ENCODE results near the gene FOXI1.

Gene FOXI1

GRCh38 chr5:170108266-170108785, 2.6 kb downstream of the FOXI1 start:
- Histone ChIP-seq H2AFZ (ENCODE audit: low read length) (no peak overlapping the region), H4K20me1 (ENCODE audit: insufficient read depth, low read length) (no peaks in the 10 kb centered on the region), H3K4me2 (ENCODE audit: low read length) (no peak overlapping the region), H3F3A (ENCODE audit: insufficient read depth, low read length) (no peaks in the 10 kb centered on the region), H3K9me2 (ENCODE audit: low read depth, low read length) (no peaks in the 10 kb centered on the region), H3K9ac (ENCODE audit: low read length) (no peak overlapping the region), H3K9me3 (ENCODE audit: low read length) (no peaks in the 10 kb centered on the region), H3K4me3 (ENCODE audit: low read depth, low read length, poor library complexity, severe bottlenecking) (no peak overlapping the region), H3K27me3 (ENCODE audit: insufficient read depth, low read length) (peaks cover 7% of the 10 kb centered on the region; the same call in 1 of the 2 replicates), H3K4me1 (ENCODE audit: insufficient read depth, low read length, severe bottlenecking) (no peaks in the 10 kb centered on the region), H3K79me2 (ENCODE audit: insufficient read depth, low read length) (no peaks in the 10 kb centered on the region), H3K27ac (ENCODE audit: low read depth, low read length, poor library complexity, severe bottlenecking) (no peak overlapping the region), H3K36me3 (ENCODE audit: insufficient read depth, low read length) (no peaks in the 10 kb centered on the region)
- no peak for TF ChIP-seq EZH2 (IDR thresholded peaks at IDR 0.05; ENCODE audit: borderline replicate concordance, low read length)
- TF ChIP-seq, protein P1, sequence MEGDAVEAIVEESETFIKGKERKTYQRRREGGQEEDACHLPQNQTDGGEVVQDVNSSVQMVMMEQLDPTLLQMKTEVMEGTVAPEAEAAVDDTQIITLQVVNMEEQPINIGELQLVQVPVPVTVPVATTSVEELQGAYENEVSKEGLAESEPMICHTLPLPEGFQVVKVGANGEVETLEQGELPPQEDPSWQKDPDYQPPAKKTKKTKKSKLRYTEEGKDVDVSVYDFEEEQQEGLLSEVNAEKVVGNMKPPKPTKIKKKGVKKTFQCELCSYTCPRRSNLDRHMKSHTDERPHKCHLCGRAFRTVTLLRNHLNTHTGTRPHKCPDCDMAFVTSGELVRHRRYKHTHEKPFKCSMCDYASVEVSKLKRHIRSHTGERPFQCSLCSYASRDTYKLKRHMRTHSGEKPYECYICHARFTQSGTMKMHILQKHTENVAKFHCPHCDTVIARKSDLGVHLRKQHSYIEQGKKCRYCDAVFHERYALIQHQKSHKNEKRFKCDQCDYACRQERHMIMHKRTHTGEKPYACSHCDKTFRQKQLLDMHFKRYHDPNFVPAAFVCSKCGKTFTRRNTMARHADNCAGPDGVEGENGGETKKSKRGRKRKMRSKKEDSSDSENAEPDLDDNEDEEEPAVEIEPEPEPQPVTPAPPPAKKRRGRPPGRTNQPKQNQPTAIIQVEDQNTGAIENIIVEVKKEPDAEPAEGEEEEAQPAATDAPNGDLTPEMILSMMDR (IDR thresholded peaks at IDR 0.05; ENCODE audit: low read length), result no peak

DNA sequence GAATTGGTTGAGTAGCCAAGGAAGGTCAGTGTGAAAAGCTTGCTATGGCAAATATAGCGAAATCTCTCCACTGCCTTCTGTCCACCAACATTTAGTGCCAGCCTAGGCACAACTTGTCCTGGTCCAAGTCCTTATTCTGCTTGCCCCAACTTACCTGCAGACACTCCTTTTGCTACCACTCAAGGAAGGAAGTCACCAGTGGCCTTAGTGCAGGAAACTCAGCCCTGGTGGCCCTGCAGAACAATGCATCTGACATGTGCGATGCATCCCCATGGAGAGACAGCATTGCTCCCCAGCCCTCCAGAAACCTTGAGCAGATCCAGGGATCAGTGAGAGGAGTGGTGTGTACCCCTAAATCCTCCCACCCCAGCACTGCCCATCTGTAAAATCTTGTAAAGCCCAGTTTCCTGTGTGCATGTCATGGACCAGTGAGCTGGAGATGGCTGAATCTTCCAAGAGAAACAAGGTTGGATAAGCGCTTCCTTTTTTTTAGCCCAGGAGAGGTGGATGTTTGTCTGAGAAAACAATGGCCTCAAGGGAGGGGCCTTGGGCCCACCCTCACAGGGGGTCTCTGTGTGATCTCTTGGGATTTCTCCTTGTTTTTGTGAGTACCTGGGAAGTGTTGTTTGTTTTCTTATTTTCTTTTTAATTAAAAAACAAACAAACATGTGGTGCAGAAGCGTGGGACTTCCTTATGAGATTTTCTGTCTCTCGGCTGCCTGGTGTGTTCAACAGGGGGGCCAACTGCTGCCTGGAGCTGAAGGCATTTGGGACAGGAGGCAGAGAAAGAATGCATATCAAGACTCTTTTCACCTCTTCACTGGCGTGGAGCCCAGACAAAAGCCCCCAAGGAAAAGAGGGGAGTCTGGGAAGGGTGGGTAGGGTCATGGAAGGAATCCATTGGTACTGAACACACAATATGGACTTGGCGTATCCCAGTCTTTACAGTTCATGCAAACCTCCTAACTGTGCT, 3.6 kb downstream of the FOXI1 start:
- no peak overlapping the region for H3K4me3 ChIP-seq (ENCODE audit: low read depth, low read length, poor library complexity, severe bottlenecking)

DNA sequence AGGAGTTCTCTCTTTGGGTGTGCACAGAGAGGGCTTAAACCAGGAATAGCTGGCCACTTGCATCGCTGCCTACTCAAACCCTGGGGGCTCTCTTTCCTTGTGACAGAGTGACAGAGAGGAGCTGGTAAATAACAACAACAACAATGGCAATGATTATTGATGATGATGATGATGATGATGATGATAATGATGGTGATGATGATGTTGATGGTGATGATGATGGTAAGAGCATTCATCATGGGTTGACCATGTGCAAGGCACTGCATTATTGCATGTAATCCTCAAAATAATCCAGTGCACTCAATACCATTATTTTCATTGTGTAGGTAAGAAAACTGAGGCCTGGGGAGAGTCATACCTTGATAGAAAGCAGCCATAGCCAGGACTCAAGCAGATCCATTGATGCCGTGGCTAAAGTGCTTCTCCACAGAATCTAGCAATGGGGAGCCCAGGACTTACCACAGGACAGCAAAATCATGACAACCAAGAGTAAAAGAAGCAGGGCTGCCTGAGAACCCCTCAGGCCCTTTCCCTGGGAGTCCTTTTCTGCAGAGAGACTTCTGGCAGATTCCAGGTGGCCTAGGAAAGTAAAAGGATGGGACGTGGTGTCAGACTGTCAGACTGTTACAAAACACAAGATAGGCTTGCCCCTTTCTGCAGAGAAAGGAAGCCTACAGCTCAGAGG, 4.8 kb downstream of the FOXI1 start:
- H3K9me2 ChIP-seq (ENCODE audit: low read depth, low read length), result no peaks in the 10 kb centered on the region
- H3F3A ChIP-seq (ENCODE audit: insufficient read depth, low read length), result no peaks in the 10 kb centered on the region
- H2AFZ ChIP-seq (ENCODE audit: low read length), result no peak overlapping the region
- H3K4me1 ChIP-seq (ENCODE audit: insufficient read depth, low read length, severe bottlenecking), result no peaks in the 10 kb centered on the region
- TF ChIP-seq EZH2 (IDR thresholded peaks at IDR 0.05; ENCODE audit: borderline replicate concordance, low read length), result no peak
- TF ChIP-seq, protein P1 (IDR thresholded peaks at IDR 0.05; ENCODE audit: low read length), result no peak
- H3K36me3 ChIP-seq (ENCODE audit: insufficient read depth, low read length), result no peaks in the 10 kb centered on the region
- H3K4me2 ChIP-seq (ENCODE audit: low read length), result no peak overlapping the region
- no peak overlapping the region for H3K27ac ChIP-seq (ENCODE audit: low read depth, low read length, poor library complexity, severe bottlenecking)
- no peaks in the 10 kb centered on the region for H3K79me2 ChIP-seq (ENCODE audit: insufficient read depth, low read length)
- no peak overlapping the region for H3K4me3 ChIP-seq (ENCODE audit: low read depth, low read length, poor library complexity, severe bottlenecking)
- 0 out of 2 replicates have a peak, but pooled peaks cover 4% of the 10 kb centered on the region for H3K27me3 ChIP-seq (ENCODE audit: insufficient read depth, low read length)
- no peaks in the 10 kb centered on the region for H4K20me1 ChIP-seq (ENCODE audit: insufficient read depth, low read length)
- no peaks in the 10 kb centered on the region for H3K9me3 ChIP-seq (ENCODE audit: low read length)
- no peak overlapping the region for H3K9ac ChIP-seq (ENCODE audit: low read length)

More for the DNA sequence above, 3.6 kb downstream of the FOXI1 start:
- no peaks in the 10 kb centered on the region for H3K4me1 ChIP-seq (ENCODE audit: insufficient read depth, low read length, severe bottlenecking)
- TF ChIP-seq EZH2 (IDR thresholded peaks at IDR 0.05; ENCODE audit: borderline replicate concordance, low read length), result no peak
- TF ChIP-seq, protein P1 (IDR thresholded peaks at IDR 0.05; ENCODE audit: low read length), result no peak
- H3K27me3 ChIP-seq (ENCODE audit: insufficient read depth, low read length), result peaks cover 7% of the 10 kb centered on the region; the same call in 1 of the 2 replicates
- no peak overlapping the region for H3K4me2 ChIP-seq (ENCODE audit: low read length)
- H3K27ac ChIP-seq (ENCODE audit: low read depth, low read length, poor library complexity, severe bottlenecking), result no peak overlapping the region
- H3K36me3 ChIP-seq (ENCODE audit: insufficient read depth, low read length), result no peaks in the 10 kb centered on the region
- no peaks in the 10 kb centered on the region for H3K9me2 ChIP-seq (ENCODE audit: low read depth, low read length)
- H2AFZ ChIP-seq (ENCODE audit: low read length), result no peak overlapping the region
- no peaks in the 10 kb centered on the region for H3K79me2 ChIP-seq (ENCODE audit: insufficient read depth, low read length)
- H3K9ac ChIP-seq (ENCODE audit: low read length), result no peak overlapping the region
- H4K20me1 ChIP-seq (ENCODE audit: insufficient read depth, low read length), result no peaks in the 10 kb centered on the region
- no peaks in the 10 kb centered on the region for H3K9me3 ChIP-seq (ENCODE audit: low read length)
- no peaks in the 10 kb centered on the region for H3F3A ChIP-seq (ENCODE audit: insufficient read depth, low read length)

Data from OCI-LY1 (cell line).